Activated CD8-positive, alpha-beta memory T cell treated with anti-CD3 and anti-CD28 coated beads for 48 hours (primary cell): ENCODE data around the gene C20orf144.

Source experiments
- DNase-seq, 3 experiments: peaks; one replicate each; pipeline ENCODE4 v3.0.0-alpha.2; 2020; ENCODE audit warnings: low read depth in 2 of 3, low spot score in 2 of 3

The C20orf144 gene

DNA sequence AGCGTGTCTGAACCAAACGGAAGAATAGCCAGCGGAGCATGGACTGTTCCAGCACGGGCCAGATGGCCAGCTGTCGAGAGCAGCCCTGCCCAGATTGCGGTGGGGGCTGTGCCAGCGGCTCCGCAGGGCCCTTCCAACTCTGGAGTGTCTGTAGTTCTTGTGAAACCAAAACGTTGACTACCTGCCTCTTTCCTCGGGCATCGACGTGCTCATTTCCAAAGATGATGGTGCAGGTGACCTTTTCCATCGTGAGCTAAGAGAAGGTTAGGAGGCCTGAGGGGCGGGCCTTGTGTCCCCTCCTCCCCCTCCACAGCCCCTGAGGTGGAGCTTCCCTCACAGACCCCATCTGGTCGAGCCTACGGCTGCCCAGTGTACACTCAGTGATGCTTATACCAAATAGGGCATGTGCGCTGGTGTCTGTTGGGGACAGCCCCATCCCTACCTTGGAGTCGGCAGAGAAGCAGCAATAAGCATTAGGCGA is 12.9 kb upstream of the C20orf144 start:
- no peak for DNase-seq

DNA sequence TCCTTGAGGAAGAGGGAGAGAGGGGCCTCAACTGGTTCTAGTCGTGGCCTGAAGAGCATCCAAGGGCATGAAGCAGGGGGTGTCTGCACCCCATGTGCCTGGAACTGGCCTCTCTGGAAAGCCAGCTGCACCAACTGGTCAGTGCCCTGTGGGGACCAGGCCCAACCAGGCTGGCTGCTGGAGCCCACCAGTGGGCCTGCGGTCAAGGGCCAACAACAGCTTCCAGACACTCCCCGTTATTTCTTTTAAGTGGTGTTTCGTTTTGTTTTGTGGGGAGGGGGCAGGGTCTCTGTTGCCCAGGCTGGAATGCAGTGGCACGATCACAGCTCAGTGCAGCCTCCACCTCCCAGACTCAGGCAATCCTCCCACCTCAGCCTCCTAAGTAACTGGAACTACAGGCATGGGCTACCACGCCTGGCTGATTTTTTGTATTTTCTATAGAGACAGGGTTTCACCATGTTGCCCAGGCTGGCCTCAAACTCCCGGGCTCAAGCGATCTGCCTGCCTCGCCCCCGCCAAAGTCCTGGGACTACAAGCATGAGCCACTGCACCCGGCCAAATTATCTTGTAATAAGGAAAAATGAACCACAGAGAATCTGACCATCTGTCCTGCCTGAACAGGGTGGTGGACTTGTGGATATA is 11.9 kb upstream of the C20orf144 start:
- no peak for DNase-seq

DNA sequence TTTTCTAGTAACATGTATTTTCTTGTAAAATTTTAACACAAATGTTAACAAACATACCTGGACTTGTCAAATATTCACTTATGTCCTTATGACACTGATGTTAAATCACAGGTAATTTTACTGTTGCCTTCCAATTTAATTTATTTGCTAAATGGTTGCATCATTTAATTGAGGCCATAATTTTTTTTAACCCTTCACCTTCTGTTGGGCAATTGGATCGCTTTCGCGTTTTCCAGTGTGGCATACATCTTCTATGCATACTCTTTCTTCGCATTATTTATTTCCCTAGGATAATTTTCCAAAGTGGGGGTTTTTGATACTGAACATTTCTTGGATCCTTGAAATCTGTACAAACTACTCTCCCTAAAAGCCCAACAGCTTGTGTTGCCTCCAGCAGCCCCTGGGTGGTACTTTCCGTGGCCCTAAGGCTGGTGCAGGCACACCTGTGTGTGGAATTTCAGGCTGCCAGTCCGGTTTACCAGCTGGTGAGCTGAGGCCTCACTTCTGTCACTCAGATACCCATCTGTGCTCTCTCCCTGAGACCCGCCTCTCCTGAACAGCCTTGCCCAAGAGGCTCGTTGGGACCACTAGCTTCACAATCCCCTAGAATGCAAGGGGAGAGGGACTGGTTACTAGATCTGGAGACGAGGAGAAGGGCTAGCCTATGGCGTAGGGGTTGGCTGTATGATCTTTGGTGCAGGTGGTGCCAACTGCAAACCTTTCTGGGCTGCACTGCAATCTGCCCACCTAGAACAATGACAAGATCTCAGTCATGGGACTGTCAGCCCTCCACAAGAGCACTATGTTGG is 11.2 kb upstream of the C20orf144 start:
- no peak for DNase-seq

DNA sequence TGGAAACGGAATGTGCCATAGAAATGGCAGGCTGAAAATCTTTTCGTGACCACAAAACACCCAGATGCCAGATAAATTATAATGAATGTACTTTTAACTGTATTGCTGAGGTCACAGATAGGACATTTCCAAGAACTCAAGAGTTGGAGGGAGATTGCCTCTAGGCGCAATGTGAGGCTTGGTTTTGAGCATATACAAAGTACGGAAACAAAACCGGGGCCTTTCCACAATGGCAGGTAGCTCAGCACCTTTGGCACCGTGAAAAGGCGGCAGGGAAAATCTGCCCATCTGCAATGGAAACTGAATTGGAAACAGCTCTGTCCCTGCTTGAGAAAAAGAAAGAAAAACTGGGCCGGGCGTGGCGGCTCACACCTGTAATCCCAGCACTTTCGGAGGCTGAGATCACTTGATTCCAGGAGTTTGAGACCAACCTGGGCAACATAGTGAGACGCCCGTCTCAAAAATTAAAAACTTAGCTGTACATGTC is 10.5 kb upstream of the C20orf144 start:
- DNase-seq: no peak

DNA sequence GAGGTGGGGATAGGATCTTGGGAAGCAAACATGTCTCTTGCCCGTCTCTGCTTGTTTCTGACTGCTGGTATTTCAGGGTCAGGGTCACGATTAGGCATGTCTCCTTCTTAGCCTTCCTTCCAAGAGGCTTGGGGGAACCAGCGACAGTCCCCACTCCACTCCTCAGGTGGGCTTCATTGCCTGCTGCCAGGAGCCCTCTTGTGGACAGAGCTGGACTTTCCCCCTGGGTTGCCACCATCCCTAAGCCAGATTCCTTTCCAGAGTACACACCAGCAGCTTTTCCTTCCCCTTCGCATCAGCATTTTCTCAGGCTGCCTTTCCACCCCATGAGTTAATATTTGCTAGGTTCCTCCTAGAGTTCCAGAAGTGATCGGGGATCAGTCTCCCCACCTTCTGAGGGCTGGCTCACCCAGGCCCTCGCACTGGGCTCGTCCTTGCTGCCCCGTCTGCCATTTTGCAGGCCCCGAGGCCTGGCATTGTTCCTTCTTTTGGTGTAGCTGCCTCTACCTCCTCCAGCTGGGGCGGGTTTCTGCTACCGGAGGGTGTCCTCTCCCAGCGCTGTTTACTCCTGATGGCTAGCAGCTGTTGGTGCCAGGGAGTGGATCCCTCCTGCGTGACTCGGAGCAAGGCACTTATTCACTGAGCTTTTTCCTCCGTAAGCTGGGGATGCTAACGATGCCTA is 8.8 kb upstream of the C20orf144 start:
- DNase-seq: no peak

DNA sequence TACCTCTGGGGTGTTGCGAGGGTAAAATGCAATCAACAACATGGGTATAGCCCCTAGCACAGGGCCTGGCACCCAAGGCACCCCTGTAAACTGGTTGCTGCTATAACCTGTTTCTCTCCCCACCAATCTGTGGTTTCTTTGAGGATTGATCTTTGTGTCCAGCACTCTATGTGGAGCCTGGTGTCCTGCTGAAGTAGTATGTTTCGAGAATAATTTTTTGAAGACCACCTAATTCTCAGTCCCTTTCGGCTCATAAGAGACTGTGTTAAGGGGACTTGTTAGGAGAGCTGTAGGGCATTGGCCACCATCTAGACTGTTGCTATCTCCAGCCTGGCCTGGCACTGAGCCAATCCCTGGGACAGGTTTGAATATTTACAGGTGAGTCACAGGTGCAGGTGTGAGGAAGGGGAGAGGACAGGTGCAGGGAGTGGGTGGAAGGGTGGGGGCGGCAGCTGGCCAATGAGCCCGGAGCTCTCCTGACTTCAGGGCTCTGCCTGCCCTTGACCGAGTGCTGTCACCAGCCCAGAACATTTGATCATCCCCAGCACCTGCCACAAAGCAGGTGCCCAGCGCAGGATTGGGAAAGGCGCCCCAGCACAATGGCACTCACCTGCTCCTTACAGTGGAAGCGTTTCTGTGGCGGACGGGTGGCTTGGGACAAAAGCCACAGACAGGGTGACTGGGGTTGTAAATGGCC is 8.1 kb upstream of the C20orf144 start:
- no peak for DNase-seq

DNA sequence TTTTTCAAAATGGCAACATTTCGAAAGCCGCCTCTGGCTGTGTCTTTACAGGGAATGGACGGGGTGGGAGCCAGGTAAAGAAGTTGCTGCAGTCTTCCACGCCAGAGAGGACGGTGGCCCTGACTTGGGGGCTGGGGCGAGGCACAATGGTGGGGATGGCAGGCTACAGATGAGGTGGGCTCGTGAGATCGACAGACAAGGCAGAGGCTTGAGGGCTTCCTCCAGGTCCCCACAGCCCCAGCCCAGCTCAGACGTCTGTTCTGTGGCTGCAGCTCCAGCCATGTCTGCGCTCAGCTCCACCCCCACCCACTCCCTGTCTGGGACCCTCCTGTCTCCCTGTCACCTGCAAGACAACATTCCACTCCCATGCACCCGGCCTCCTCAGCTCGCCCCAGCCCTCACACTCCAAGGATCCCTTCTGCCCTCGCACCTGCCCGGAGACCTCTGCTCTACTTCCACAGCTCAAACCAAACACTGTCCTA is 7.4 kb upstream of the C20orf144 start:
- DNase-seq: no peak

DNA sequence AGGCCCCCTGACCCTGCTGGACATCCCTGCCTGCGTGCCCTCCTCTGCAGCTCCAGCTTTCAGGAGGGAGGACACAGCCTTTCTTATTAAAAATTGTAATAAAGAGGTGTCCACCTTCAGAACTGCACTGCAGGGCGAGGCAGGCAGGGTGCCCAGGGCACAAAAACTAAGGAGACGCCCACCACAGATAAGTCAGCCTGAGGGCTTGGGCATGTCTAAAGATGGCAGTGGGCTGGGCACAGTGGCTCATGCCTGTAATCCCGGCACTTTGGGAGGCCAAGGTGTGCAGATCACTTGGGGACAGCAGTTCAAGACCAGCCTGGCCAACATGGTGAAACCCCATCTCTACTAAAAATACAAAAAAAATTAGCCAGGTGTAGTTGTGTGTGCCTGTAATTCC is 7.0 kb upstream of the C20orf144 start:
- DNase-seq: no peak

DNA sequence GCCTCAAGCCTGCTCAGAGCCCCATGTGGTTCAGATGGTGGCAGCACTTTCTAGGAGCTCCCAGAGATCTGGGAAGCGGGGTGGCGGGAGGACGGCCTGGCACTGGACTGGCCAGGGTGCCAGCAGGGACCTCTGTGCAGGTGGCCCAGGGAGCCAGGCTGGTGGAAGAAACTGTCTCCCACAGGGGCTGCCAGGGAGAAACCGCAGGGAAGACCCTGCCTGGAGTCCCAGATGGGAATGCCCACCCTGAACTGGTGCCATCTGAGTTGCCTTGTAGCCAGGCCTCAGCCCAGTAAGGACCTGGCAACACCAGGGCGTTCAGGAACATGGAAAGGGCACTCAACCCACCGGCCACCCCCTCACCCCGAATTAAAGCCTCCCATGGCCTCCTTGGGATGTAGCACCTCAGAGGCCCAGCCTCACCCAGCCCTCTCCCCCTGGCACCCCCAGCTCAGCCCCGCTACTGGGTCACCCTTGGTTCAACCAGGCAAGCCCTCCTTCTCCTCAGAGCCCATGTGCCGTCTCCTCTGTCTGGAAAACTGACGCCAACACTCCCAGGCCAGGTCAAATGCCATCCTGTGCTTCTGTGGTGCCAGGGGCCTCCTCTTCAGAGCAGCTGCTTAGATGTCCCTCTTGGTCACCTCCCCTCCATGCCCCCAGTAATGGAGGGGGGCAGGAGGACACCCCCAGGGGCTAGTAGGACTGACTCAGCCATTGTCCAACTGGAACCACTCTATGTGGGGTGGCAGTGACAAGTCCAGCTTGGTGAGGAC is 5.9 kb upstream of the C20orf144 start:
- no peak for DNase-seq

DNA sequence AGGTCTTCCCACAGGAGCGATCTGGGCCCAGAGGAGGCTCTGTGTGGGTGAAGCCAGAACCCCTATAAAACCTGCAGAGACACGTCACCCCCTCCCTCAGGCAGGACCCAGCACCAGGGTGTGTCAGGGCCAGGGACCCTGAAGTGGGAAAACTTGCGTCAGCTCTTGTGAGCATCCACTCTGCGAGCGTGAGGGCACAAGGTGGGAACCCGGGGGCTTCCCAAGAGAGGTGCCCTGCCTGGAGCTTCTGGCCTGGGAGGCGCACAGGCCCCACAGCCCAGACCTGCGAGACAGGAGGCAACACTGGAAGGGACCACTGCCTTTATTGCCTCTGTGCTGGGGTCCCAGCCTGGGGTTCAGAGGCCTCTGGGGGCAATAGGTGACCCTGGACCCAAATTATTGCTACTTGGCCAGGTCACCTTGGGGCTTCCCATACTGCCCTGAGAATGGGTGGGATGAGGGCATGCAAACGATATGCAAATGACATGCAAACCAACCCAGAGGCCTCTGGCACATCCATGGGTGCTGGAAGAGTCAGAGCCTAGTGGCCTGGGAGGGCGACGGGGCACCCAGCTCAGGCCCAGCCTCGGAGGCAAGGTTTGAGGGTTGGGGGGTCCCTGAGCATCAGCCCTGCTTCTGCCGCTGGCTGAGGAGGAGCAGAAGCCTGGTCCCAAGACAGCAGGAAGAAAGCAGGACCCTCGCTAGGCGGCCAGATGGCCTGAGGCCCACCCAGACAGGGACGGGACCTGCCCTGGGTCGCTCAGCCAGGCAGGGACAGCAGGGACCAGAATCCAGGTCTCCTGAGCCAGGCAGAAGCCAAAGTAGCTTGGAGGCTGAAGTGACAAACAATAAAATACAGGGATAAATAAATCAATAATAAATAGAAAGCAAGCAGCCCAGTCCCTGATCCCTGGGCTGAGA is 5.1 kb upstream of the C20orf144 start:
- no peak for DNase-seq

DNA sequence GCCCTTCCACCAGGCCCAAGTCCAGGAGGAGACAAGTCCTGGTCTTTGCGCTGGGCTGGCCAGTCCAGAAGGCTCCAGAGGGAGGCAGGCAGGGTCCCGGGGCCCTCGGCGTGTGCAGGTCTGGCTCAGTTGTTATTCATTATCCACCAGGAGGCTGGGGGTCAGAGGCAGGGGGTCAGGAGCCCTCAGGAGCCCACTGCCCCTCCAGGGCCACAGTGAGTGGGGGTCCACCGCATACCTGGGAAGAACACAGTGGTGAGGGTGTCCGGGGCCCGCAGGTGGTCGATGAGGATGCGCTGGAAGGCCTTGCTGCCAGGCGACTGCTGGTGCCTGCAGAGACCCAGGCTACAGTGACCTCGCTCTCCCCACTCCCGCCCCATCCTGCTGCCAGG is 4.4 kb upstream of the C20orf144 start:
- no peak for DNase-seq

DNA sequence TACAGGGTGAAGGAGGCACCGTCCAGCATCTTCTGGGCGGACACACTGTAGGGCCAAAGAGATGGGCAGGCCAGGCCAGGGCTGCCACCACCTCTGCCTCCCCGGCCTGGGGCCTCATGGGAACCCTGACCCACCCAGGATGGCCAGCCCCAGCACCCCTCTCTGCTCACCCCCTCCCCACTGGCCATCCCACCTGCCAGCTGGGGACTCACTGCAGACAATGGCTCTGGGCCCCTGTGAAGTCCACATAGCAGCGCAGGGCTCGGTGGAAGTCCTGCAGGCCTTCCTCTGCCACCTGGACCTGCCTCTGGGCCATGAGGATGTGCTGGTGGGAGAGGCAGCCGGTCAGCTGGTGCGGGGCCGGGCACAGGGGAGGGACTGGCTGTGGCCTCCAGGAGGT is 3.6 kb upstream of the C20orf144 start:
- no peak for DNase-seq

DNA sequence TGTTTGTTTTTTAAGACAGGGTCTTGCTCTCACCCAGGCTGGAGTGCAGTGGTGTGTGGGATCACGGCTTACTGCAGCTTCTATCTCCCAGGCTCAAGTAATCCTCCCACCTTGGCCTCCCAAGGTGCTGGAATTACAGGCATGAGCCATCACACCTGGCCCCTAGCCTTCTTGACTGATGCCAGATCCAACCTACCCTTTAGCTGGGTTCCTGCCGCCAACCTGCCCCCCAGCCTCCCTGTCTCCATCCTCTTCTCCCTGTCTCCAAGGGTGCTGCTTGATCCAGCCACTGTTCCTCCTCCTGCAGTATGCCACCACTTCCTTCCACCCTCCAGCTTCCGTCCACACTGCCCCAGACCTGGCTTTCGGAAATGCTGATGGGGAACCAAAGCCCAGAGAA is 3.2 kb upstream of the C20orf144 start:
- DNase-seq: no peak

DNA sequence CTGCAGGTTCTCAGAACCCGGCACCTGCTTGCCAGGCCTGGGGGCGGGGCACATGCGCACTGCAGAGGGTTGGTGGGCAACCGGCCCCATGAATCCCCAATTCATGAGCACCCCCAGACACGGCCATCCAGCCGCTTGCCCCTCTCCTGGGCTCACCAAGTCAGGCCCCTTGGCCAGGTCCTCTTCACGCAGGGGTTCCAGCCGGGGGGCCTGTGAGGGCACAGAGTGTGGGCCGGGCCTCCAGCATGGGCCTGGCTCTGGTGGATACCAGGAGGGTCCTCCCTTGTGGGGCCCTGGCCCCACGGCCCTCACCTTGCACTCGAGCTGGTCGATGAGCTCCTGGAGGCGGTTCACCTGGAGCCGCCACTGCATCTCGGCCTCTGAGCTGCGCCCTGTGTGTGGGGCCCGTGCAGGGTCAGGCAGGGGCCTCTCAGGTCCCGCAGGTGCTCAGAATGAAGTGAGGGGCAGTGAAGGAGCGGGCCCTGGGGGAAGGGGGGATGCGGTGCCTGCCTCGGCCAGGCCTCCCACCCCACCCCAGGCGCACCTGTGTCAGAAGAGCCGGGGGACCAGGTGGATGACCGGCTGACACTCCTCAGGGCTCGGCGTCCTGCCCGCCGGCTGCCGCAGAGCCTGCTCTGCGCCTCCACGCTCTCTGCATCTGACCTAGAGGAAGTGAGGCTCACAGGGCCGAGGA is 2.6 kb upstream of the C20orf144 start:
- DNase-seq: no peak

DNA sequence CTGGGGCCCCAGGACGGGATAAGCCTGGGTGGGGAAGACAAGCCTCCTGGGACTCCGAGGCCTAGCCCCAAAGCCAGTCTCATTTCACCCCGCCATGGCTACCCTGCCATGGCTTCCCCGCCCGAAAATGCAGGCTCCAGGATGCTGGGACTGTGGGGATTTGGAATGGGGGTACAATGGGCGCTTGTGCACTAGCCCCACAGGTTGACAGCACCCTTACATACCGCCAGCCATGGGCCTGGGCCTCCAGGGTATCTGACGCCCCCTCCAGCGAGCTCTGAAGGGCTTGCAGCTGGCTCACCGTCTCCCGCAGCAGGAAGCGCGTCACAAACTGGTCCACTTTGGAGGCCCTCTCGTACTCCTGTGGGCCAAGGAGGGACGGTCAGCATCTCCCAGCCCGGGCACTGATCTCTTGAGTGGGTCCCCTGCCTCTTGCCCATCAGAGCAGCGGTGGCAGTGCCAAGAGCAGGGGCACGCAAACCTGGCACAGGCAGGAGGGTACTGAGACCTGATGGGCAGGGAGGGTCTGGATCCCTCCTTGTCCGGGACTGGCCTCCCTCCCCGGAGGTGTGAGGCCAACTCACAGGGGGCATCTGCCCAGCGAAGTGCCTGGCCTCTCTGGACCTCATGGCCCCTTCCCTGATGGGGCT is 2.0 kb upstream of the C20orf144 start:
- no peak for DNase-seq

DNA sequence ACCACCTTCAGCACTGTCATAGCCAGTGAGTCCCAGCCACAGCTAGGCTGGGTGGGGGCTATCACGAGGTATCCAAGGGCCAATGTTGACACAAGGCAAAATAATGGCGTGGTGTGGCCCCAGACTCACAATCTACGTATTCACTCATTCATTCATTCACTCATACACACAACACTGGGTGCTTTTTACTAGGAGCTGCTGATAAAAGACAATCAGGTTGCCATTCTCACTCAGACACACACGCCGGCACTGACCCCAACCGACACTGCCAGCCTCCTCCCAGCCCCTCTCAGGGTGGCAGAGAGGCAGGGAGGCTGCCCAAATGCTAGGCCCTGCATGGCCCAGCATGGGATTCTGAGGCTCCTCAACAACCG is 1.5 kb upstream of the C20orf144 start:
- DNase-seq: no peak

DNA sequence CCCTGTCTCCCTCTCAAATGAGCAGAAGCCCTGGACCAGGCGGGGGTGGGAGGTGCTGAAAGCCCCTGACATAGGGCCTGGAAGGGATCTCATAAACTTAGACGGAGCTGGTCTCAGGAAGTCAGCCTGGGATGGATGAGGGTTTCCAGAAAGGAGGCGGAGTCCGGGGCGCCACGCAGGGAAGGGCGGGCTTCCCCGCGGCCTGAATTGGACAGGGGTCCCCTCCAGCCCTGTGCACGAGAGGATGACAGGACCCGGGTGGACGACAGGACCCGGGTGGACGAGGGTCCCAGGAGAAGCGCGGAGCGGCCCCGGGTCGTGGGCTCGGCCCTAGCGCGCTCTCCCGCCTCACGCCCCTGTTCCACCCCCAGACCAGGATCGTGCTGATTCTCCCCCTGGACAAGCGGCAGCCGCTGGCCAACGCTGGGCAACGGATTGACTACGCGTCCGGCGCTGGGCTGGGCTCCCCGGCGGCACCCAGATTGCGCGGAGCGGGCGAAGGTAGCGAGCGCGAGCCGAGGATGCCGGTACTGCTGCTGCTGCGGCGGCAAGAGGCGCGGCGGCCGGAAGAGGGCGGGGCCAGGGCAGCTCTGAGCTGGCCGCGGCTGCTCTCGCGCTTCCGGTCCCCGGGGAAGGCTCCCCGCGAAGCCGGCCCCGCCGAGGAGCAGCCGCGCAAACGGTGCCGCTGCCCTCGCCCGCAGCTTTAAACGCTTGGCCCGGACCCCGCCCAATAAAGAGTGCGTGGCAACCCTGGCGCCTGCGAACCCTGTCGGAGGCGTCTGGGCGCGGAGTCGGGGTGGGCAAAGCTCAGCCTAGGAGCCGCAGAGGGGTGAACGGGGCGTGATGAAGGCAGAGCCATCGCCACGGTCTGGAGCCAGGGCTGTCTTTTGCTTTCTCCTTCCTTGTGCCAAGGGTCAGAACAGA is 1.3 kb downstream of the C20orf144 start:
- peak; percentile 59 to 71 (median 70) for DNase-seq
